CD4-positive, alpha-beta T cell treated with Interleukin-4 for 1 hour (primary cell): ENCODE measurements around the gene SORT1.
"Not testable (repeated sequence)": the region's sequence is repeated elsewhere in the genome, so short reads cannot be mapped to it uniquely, and the experiment has no call there.

ENCODE experiments used
- DNase-seq, 2 donors: peaks; one replicate each; pipeline ENCODE4 v3.0.0-alpha.2; 2020 to 2022

SORT1 gene

DNA sequence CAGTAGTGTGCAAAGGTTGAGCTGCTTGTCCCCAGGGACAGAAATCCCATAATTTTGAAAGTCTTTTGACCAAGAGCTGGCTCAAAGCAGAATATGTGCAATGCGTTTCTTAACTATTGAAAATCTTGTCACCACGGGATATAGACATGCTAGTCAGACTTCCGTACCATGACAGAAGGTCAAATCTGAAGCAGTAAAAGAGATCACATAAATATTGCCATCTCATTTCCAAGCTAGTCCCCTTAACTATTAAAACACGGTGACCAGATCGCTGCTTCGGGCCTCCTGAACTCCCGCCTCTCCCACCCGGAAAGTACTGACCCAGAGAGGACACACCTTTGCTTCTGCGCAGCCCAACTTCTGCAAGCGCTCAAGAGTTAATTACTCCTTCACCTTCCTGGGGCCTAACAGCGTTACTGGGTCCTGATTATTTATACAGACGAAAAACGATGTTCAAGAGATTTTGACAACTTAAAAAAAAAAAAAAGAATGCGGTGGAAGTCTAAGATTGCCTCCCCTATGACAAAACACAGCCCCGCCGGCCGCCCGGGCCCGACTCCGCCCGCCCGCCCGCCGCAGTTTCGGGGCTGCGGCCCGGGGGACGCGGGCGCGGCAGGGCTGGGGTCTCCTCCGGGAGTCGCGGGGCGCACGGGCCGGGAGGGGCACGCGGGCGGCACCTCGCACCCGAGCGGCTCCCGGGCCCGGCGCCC, 692 bp downstream of the SORT1 start:
- DNase-seq, result no peak

DNA sequence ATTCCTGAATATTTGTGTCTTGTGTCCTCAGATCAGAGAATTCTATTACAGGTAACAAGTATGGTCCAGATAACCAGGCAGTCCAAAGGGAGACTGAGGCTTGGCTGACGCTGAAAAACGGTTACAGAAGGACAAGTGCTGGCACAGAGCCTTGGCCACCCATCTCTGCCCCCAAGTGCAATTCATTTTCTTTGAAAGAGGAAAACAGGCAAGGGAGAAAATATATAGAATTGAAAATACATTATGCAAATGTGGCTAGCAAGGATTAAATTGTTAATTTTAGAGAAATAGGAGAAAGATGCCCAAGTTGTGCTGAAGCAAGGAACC, 1.2 kb downstream of the SORT1 start:
- no peak for DNase-seq

DNA sequence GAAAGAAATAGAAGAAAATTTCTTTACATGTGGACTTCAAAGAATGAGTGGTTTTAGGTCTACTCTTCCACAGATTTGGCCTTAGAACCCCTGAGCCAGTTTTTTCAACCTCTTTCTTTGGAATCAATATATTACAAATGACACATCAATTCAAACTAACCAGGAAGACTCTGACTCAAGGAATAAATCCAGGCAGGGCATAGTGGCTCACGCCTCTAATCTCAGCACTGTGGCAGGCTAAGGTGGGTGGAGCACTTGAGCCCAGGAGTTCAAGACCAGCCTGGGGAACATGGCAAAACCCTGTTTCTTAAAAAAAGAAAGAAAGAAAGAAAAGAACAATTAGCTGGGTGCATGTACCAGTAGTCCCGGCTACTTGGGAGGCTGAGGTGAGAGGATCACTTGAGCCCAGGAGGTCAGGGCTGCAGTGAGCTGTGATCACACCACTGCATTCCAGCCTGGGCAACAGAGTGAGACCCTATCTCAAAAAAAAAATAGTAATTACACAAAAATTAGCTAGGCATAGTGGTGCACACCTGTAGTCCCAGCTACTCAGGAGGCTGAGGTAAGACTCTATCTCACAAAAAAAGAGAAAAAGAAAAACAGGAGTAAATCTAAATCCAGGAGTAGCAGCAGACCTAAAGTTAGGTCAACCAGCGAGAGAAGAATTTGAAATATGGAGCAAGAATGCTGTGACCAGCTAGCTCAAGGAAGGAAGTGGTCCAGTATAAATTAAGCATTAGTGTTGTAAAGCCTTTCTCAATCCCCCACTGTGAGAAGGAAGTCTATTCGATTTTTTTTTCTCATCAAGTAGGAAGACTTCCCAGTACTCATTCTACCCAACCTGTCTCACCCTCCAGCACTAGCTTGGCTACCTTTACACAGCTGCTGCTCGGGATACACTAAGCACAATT, 1.9 kb downstream of the SORT1 start:
- no peak for DNase-seq

DNA sequence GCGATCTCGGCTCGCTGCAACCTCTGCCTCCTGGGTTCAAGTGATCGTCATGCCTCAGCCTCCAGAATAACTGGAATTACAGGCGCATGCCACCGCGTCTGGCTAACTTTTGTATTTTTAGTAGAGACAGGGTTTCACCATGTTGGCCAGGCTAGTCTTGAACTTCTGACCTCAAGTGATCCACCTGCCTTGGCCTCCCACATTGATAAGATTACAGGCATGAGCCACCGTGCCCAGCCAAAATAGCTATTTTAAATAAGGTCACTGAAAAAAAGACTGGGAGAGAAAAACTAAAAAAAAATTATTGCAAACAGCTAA, 2.5 kb downstream of the SORT1 start:
- not testable (repeated sequence) for DNase-seq

DNA sequence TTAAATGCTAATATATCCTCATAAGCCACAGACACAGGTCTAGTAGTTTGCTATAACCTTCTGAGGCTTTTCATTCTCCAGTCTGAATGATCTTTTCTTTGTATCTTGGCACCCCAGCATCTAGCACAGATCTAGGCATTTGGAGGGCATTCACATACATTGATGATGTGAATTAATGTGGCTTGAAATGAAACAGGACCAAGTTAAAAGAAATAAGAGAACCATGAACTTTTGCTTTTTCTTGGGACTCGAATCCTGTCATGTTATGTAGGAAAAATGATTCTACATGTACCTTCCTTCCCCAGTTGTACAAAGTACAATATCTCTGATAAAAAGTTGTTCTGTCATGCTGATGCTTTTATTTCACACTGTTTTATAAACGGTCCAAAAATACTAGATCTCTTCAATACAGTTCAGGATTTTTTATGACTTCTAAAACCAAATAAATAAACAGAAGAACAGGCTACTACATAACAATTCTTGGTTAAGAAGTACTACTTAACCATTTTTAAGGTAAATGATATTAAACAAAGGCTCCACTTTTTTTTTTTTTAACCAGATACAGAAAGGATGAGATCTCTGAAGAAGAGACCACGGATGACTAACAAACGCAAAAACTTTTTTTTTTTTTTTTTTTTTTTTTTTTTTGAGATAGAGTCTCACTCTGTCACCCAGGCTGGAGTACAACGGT, 3.0 kb downstream of the SORT1 start:
- DNase-seq, result no peak

DNA sequence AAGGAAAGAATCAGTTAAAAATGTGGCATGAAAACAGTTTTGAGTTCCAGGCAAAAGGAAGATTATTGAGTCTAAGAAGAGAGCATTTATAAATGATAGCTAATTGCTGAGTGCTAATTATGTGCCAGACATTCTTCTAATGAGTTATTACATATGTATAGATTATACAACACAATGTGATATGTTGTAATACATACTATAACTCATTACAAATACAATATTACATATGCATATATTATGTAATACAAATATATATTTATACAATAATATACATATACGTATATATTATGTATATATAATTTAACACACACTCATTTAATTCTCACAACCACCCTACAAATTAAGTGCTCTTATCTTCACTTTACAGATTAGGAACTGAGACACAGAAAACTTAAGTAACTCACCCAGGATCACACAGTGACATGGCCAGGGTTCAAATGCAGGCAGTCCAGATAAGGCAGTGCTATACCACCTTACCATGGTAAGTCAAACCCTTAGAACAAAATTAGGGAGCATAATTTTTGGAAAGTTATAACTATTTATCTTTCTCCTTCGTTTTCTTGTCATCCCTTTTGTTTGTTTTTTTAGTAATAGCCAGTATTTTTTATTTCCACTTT, 4.0 kb downstream of the SORT1 start:
- DNase-seq, result no peak

DNA sequence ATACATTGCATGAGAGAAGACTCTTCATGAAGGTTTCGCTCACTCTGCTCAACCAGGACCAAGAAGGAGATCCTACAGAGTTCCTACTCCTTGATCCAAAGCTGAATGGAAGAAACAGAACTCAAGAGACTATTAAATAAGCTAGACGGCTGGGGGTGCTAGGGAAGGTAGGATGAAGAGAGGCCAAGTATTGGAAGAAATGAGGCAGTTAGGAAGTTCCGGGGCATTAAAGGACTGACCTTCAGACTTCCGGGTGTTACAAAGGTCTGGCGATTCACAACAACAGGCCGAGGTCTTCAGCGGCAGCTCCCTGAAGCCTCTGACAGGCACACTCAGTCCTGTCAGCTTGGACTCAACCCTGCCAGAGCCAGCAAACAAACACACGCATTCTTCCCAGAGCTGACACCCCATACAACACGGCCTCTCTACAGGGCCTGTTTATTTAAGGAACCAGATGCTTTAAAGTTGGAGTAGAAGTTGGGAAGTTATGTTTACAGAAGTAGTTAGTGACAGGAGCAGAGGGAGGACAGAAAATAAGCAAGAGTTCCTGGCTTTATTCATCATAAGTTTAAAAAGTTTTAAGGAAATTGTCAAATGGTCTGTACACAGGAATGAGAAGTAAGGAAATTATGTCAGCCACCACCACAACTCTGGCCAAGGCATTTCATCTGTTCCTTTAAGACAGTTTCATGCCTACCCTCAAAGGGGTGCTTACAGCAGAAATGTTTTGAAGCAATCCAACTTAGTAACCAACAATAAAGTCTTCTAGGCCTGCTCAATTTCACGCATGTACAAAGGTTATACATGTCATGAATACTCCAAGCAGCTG, 4.7 kb downstream of the SORT1 start:
- DNase-seq, result no peak

DNA sequence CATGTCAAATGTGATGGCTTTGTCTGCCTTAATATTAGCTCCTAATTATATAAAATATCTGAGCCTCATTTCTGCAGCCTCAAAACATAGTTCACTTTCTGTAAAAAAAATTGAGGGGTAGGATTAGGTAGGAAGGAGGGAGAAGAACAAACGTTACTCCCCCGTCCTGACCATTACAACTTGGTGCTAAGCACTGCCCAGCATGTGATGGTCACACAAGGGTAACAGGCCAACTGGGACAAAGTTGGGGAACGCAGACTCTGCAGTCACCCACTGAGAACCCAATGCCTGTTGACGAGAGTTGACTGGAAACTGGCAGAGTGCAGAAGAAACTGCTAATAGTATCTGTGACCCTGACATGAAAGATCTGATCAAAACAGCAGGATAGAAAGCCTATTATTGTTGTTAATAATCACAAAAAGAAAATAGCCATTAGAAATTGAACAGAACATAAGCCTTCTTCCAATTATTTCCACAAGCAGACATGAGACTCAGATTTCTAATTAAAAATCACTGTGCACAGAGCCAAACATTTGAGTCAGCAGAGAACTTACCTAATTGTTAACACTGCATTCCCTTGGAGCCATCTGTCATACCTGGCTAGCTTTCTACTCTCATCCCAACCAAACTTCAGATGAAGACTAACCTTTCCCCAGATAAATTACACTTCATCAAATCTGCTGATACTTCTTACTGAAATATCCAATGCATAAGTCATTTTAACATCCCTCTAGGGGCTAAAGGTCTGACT, 5.5 kb downstream of the SORT1 start:
- DNase-seq, result no peak

DNA sequence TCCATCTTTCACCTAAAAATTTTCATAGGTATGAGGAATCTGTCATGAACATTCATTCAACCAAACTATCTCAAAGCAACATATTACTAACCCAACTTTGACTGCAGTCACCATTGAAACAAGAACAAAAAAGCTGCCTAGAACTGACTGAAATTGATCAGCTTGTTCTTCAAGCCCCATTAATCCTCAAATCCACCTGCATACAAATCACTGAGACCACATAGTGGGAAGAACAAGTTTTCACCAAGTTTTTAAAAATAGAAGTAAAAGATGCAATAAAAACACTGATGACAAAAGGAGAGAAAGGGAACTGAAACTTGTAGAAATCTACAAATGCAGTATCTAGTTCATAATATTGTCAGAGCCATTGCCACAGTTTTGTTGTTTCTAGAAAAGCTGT, 6.1 kb downstream of the SORT1 start:
- DNase-seq, result no peak

DNA sequence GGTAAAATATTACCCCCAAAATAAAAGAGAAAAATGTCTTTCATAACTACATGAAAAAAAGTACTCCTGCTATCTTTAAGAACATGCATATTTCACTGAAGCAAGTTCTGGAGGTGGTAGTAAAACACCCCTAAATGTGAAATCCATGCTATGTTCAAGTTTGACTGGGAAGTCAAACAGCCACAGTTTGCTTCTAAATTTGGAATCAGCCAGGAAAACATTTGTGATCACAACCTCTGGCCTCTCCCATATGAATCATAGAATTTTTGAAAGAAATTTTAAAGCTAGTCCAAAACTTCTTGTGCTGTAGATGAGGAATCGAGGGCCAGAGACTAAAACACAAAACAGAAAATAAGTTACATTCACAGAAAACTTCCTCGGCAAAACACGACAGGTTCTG, 6.6 kb downstream of the SORT1 start:
- DNase-seq, result no peak

DNA sequence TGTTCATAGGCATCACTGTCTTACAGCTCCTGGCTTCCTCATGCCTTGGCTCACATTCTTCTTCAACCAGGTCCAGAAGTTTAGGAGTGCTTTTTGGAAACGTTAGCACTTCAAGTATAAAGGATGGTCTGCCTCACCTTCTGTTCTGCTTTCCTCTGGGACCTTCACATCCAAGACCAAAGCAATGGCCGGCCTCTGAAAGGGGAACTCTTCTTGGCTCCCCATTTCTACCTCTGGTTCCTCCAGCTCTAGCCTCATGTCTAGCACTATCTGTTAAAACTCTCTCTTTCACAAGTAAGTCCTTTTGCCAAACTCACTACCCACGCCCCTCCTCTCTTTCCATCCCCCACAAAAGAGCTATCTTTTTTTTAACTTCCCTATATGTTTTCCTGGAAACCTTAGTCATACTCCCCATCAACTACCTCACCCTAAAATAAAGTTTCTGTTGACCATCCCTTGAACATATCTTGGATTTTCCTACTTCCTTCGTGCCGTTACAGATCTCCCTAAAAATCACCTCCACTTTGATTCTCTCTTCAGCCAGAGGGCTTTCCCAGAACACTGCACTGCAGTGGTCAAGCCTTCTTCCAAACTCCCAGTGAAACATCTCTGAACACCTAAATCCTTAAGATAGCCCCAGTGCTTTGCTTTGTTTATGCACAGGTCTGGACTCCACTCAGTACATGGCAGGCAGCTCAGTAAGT, 7.9 kb downstream of the SORT1 start:
- peak in 1 of 2 donors; percentile 51 for DNase-seq

DNA sequence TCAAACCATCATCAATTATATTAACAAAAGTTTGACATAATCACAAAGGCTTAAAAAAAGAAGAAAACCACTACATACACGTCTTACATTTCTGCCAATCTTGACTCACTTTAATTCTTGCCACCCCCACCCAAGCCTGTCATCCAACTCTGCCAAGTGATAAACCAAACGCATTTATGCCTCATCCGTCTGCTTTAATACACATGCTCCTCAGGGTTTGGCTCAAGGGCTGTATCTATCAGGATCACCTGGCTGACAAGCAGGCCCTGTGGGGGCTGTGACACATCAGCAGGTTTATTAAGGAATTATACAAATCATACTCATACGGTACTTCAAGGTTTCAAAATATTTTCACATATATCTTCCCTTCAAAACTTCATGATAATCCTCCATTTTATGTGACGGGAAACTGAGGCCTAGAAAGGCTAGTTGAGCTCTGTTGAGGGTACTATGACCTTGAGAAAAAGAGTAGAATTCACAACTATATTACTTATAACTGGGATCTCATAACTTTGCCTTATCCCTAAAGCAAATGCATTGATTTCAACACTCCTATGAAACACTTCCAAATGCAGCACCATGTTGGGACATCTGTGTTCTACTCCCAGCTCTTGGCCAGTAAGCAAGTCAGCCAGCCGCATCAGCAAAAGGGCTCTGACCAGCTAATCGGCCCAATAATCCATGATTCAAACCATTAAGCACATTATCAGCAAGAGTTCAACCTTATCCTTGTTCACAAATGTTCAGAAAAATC, 8.7 kb downstream of the SORT1 start:
- DNase-seq, result no peak

DNA sequence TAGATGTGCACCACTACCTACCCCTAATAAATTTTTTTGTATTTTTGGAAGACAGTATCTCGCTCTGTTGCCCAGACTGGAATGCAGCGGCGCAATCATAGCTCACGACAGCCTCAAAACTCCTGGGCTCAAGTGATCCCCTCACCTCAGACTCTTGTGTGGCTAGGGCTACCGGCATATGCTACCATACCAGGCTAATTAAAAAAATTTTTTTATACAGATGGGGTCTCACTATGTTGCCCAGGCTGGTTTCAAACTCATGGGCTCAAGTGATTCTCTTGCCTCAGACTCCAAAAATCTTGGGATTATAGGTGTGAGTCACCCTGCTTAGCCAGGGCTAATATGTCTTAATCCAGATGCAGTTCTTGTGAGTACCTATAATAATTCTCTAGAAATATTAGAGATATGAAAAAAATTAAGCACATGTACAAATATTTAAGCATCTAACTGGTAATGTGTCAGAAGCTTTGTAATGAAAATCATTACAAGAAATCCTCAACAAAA, 9.5 kb downstream of the SORT1 start:
- no peak for DNase-seq

DNA sequence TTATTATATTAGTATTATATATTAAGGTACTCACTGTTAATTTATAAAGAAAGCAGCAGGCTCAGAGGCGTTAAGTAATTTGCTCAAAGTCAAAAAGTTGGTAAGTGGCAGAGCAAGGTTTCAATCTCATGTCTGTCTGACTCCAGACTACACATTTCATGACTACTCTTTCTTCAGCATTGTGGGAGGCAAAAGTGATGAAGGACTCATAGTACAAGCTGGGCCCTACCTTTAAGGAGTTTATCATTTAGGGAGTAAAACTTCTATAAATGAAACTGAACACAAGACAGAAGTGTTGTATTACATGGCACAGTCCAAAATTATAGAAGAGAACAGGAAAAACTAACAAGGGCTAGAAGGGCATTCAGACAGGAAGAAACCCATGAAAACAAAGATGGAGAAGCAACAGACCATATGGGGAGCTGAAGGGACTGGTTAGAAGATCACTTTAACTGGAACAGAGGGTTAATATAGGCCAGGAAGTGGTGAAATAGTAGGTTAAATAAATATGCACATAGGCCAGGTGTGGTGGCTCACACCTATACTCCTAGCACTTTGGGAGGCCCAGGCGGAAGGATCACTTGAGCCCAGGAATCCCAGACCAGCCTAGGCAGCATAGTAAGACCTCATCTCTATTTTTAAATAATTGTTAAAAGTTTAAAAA, 11.5 kb downstream of the SORT1 start:
- no peak for DNase-seq

DNA sequence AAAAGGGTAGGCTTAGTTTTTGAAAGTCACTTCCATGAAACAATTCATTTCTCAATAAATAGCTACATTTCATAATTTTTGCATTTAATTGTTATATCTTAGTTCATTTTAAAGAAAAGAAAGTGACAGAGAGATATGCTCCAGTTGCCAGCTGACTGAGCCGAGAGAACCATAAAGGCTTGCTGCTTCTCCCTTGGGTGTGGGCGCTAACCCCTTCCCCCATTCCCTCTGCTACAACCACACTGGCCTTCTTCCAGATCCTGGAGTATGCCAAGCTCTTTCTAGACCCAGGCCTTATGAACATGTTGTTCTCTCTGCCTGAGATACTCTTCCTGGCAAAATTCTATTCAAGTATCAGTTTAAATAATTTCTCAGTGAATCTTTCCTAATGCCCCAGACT, 12.3 kb downstream of the SORT1 start:
- DNase-seq, result no peak

DNA sequence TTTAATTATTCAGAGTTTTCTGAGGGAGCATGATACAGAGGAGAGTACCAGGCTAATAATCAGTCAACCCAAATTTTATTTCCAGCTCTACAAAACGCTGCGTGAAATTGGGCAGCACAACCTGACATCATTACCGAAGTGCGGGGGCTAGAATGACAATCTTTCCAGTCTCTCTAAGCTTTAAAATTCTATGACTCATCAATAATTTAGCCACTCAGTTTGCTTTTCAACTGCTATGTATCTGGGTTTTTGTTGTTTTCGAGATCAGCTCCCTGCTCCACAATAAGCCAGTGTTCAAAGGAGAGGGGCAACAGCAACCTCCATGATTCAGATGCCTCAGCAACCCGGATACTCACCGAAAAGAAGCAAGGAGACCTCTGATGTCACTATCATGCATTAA, 13.9 kb downstream of the SORT1 start:
- no peak for DNase-seq

DNA sequence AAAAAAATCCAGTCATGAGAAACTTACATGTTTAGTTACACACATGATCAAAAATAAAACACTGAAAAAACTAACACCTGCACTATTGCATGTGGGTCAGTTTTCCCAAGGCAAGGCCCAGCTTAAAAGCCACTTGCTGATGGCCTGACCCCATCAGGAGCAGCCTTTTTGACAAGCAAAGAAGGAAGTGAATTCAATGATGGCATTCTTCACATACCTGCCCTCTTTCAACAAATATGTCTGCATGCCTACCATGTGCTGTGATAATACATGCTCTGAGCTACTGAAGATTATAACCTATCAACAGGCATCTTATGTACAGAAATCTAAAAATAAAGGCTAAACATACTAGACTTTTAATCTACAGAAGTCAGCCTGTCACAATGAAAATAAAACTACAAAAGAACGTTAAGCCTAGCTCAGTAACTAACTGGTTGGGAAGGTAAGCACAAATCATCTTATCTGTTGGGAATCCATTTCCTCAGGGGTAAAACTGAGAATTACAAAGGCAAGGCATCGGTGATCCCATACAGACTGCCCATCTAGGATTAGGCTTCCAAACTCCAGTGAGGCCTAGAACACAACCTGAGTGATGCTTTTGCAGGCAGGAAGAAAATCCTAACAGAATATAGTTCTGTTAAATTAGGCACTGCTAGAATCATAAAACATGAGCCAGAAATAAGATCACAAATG, 14.5 kb downstream of the SORT1 start:
- no peak for DNase-seq

DNA sequence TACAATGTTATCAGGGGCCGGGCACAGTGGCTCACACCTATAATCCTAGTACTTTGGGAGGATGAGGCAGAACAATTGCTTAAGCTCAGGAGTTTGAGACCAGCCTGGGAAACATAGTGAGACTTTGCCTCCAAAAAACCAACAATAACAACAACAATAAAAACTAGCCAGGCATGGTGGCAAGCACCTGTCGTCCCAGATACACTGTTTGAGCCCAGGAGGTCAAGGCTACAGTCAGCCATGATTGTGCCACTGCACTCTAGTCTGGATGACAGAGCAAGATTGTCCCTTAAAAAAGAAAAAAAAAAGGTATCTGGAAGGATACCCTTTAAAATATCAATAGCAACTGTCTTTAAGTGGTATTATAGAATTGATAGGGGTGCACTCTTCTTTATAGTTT, 16.1 kb downstream of the SORT1 start:
- DNase-seq, result no peak

DNA sequence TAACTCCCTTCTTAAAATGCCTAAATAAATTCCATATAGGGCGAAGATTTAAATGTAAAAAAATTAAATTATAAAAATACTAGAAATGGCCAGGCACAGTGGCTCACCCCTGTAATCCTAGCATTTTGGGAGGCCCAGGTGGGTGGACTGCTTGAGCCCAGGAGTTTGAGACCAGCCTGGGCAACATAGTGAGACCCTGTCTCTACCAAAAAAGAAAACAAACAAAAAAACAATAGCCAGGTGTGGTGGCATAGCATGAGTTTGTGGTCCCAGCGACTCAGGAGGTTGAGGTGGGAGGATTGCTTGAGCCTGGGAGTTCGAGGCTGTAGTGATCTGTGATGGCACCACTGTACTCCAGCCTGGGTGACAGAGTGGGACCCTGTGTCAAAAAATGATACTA, 17.8 kb downstream of the SORT1 start:
- no peak for DNase-seq
